IPS-18a (cell line): Measurements from ENCODE around the gene SH3TC1.

Experiments
- H3K27ac ChIP-seq: one replicate; pipeline ENCODE4 v1.5.1; 2013; ENCODE audit warnings: low read length
- H3K27me3 ChIP-seq: one replicate; pipeline ENCODE4 v1.6.1; 2013; ENCODE audit warnings: mild to moderate bottlenecking, low read length; ENCODE audit not compliant: control insufficient read depth, insufficient read depth
- H3K36me3 ChIP-seq: one replicate; pipeline ENCODE4 v1.6.1; 2013; ENCODE audit warnings: low read depth, low read length; ENCODE audit not compliant: control insufficient read depth
- H3K4me1 ChIP-seq: one replicate; pipeline ENCODE4 v1.6.1; 2013; ENCODE audit warnings: low read depth, low read length; ENCODE audit not compliant: control insufficient read depth
- H3K4me3 ChIP-seq: one replicate; pipeline ENCODE4 v1.5.1; 2013; ENCODE audit warnings: low read length
- H3K9ac ChIP-seq: one replicate; pipeline ENCODE4 v1.6.1; 2013; ENCODE audit warnings: mild to moderate bottlenecking, low read length, moderate library complexity
- H3K9me3 ChIP-seq: one replicate; pipeline ENCODE4 v1.6.1; 2013; ENCODE audit warnings: low read depth, low read length; ENCODE audit not compliant: control insufficient read depth

Gene SH3TC1

DNA sequence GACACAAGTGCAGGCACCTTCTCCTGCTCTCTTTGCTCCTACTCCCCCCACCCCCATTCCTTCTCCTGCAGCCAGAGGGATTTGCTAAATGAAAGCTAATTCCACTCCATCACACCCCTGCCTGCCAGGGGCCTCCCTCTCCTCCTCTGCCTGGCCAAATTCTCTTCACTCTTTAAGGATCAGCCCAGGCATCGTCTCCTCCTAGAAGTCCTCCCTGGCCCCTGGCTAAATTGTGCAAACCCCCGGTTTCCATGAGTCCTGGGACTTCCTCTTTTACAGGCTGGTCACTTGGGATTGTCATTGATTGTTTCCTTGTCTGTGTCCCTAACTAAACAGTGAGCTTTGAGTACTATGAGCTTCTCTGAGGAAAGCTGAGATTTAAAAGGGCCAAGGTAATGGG is 31.8 kb upstream of the SH3TC1 start:
- Histone ChIP-seq H3K4me3 (no peak overlapping the region), H3K27ac (no peak overlapping the region), H3K27me3 (no peaks in the 10 kb centered on the region), H3K4me1 (no peaks in the 10 kb centered on the region), H3K9ac (no peak overlapping the region), H3K9me3 (no peaks in the 10 kb centered on the region), H3K36me3 (no peaks in the 10 kb centered on the region)

DNA sequence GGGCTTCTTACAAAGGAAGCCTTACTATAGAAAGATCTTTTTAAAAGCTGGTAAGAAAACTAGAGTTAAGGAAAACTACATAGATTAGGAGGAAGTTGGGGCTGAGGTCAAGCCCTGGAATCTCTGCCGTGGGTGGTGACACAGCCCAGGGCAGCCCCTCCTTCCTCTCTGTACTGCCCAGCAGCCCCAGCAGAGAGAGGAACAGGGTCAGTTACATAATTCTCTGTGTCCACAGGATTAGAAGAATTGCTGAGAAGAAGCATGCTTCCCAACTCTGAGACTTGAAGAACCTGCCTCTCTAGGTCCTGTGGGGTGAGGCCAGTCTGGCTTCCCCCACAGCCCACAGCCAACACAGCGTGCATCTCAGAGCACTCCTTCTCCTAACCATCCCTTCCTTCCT is 31.3 kb upstream of the SH3TC1 start:
- Histone ChIP-seq H3K27me3 (no peaks in the 10 kb centered on the region), H3K9ac (no peak overlapping the region), H3K9me3 (no peaks in the 10 kb centered on the region), H3K4me3 (no peak overlapping the region), H3K36me3 (no peaks in the 10 kb centered on the region), H3K4me1 (no peaks in the 10 kb centered on the region), H3K27ac (no peak overlapping the region)

DNA sequence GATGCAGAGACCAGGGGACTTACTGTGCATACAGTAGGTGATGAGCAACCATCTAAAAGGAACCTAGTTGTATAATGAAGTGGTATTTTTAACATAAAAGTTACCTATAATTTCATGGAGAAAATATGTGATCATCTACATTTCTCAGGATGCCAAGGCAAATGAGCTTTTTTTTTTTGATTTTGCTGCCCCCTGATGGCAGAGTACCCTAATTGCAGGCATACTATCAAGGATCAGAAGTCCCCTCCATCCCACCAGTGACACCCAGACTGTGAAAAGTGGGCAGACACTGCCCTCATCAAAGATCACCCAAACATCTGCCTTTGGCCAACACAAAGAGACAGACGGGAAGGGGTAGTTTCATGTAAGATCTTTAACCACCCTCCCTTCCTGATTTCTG is 30.9 kb upstream of the SH3TC1 start:
- Histone ChIP-seq H3K9ac (no peak overlapping the region), H3K4me1 (no peaks in the 10 kb centered on the region)

DNA sequence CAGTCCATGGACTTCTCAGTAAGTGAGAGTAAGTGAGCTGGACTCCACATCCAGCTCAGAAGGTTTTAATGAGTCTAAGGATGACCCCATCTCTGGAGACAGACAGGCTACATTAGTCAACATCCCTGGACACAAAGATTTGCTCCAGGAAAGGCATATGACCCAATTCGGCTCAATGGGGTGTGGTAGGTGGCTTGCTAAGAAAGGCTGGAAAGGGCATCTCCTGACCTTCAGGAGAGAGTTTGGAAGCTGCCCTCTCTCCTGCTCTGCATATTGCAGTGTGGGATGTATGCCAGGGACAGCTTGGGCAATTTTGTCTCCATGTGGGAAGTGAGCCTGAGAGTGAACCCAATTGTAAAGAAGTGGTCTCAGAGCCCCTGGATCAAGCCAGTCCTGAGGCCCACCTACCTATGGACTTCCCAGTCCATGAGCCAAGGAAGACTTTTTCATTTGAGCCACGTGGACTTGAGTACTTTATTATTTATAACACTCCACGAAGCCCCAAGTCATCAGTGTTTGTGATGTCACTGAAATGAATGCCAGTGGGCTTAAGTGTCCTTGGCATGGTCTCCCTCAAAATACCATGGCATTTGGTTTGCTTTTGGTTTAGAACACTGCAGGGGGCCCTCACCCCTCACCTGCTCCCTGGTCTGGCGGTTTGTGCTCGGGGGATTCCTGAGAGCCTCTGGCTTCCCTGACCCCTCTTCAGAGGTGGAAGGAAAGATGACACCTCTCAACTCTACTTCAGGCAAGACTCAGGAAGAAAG is 30.1 kb upstream of the SH3TC1 start:
- no peak overlapping the region for H3K27ac ChIP-seq
- H3K27me3 ChIP-seq = no peaks in the 10 kb centered on the region
- H3K9ac ChIP-seq = no peak overlapping the region
- H3K36me3 ChIP-seq = no peaks in the 10 kb centered on the region
- no peak overlapping the region for H3K4me3 ChIP-seq
- no peaks in the 10 kb centered on the region for H3K4me1 ChIP-seq
- H3K9me3 ChIP-seq = no peaks in the 10 kb centered on the region

More for the DNA sequence above, 30.9 kb upstream of the SH3TC1 start:
- no peak overlapping the region for H3K27ac ChIP-seq
- no peaks in the 10 kb centered on the region for H3K9me3 ChIP-seq
- H3K27me3 ChIP-seq = no peaks in the 10 kb centered on the region
- no peaks in the 10 kb centered on the region for H3K36me3 ChIP-seq
- H3K4me3 ChIP-seq = no peak overlapping the region

DNA sequence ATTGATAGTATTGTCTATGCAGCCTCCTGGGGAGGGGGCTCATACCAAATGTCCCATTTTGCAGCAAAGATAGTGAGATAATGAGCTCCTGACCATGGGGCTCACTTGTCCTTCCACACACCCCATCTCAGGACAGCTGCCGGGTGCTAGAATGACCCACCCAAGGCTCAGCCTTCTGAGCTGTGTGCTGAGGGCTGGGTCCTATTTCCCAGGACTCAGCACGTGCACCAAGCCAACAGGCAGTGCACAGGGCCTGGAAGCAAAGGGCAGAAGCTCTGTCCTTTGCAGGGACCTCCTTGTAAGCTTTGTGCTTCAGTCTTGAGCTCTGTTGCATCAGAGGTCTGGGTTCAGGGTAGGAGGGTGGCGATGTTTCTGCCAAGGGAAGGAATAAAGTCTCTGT is 29.3 kb upstream of the SH3TC1 start:
- no peak overlapping the region for H3K9ac ChIP-seq
- H3K36me3 ChIP-seq = no peaks in the 10 kb centered on the region
- no peak overlapping the region for H3K4me3 ChIP-seq
- H3K27ac ChIP-seq = no peak overlapping the region
- no peaks in the 10 kb centered on the region for H3K9me3 ChIP-seq
- no peaks in the 10 kb centered on the region for H3K4me1 ChIP-seq
- no peaks in the 10 kb centered on the region for H3K27me3 ChIP-seq

DNA sequence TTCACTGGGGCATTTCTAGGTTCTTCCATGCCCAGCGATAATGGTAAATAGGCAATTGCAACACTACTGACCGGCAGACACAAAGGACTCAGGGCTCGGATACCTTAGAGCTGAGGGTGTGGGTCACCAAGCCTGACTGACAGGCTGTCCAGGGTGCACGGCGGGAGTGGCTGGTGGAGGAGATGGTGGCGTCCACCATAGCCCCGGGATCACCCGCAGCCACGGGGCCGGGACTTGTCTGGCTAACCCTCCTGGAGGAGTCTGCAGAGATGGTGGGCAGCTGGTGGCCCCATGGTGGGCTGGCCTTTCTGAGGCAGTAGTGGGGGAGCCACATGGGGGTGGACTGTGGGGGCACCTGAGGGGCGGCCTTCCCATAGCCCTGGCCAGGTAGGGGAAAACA is 28.7 kb upstream of the SH3TC1 start:
- Histone ChIP-seq H3K4me3 (no peak overlapping the region), H3K36me3 (no peaks in the 10 kb centered on the region), H3K4me1 (no peaks in the 10 kb centered on the region), H3K9me3 (no peaks in the 10 kb centered on the region), H3K27ac (no peak overlapping the region), H3K9ac (no peak overlapping the region), H3K27me3 (no peaks in the 10 kb centered on the region)

DNA sequence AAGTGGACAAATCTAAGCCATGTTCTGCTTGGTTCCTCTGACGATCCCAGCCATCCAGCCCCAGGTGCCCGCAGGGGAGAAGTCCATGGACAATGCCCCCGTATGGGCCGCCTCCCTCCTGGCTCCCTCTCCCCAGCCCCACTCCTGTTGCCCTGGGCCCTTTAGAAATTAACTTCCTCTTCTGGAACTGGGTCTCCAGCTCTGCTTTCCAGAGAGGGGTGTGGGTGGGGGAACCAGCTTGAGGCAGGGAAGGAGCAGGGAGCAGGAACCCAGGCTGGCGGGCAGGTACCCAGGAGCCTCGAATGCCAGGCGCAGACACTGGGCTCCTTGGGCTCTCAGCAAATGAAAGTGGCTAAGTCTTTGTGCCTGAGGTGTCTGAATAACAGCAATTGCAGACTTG is 27.8 kb upstream of the SH3TC1 start:
- no peaks in the 10 kb centered on the region for H3K27me3 ChIP-seq
- no peaks in the 10 kb centered on the region for H3K9me3 ChIP-seq
- no peak overlapping the region for H3K9ac ChIP-seq
- H3K27ac ChIP-seq = no peak overlapping the region
- no peaks in the 10 kb centered on the region for H3K36me3 ChIP-seq
- no peaks in the 10 kb centered on the region for H3K4me1 ChIP-seq
- no peak overlapping the region for H3K4me3 ChIP-seq

DNA sequence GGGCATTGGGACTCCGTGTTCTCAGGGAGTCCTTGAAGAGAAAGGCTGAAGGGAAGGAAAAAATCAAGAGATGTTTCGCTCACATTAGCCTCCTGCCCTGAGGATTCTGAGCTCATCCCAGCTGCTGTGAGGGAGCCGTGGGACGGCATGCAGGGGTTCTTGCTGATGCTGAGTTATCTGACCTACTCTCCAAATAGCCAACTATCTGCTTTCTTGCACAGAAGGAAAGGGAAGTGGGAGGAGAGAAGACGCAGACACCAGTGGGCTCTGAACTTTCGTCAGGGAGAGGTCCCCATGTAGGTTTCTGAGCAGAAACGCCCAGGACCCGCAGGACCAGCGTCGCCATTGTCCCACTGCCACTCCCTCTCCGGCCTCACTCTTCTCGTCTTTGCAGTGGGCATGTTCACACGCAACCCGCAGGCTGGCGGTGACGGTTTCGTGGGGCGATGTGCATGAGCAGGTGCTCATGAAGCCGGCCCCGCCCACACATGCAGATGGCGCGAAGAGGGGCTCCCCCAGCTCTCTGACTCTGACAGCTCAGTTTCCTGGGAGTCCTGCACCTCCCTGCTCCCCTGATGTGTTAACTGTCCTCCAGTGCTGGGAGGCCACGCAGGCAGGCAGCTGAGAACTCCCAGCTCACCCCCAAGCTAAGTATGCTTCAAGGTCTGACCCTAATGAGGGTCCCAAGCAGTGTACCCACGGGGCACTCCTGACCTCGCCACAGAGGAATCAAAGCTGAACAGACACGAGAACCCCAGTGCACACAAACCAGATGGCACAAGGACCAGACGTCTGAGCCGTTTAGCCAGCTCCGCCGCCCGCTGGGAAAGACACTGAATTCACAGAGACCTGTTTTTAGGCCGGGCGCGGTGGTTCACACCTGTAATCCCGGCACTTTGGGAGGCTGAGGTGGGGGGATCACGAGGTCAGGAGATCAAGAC is 26.8 kb upstream of the SH3TC1 start:
- H3K27ac ChIP-seq = no peak overlapping the region
- no peaks in the 10 kb centered on the region for H3K27me3 ChIP-seq
- H3K36me3 ChIP-seq = no peaks in the 10 kb centered on the region
- H3K4me1 ChIP-seq = no peaks in the 10 kb centered on the region
- H3K9ac ChIP-seq = no peak overlapping the region
- H3K9me3 ChIP-seq = no peaks in the 10 kb centered on the region
- H3K4me3 ChIP-seq = no peak overlapping the region

DNA sequence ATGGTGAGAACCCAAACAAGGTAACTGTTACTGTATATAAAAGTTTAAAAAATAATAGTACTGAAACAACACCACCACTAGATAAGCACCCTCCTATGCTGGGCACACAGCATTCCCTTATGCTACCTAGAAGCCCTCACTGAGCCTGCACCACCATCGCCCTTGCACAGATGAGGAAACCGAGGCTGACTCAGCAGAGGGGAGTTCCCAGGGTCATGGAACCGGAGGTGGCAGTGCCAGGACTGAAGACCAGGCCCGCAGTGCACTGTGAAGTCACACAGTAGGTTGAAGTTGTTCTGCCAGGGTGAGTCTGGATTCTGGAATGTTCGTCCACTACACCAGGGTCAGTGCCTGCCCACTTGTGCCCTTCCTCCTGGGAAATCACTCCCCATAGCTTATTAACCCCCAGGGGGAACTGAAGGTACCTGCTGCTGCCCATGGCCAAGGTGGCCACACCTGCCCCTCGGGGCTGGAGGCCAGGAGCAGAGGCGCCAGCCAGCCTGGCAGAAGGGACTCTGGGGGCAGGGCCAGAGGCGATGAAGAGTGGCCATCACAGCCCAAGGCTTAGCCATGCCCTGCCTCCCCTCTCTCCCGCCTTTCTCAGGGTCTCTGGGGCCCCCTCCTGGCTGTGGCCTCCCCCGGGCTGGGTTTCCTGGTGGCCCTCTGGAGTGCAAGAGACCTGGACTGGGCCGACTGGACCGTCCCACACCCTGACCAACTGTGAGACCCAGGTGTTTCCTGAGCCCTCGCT is 25.4 kb upstream of the SH3TC1 start:
- Histone ChIP-seq H3K27ac (no peak overlapping the region), H3K4me3 (no peak overlapping the region), H3K36me3 (no peaks in the 10 kb centered on the region), H3K27me3 (no peaks in the 10 kb centered on the region), H3K9ac (no peak overlapping the region), H3K4me1 (no peaks in the 10 kb centered on the region), H3K9me3 (no peaks in the 10 kb centered on the region)

DNA sequence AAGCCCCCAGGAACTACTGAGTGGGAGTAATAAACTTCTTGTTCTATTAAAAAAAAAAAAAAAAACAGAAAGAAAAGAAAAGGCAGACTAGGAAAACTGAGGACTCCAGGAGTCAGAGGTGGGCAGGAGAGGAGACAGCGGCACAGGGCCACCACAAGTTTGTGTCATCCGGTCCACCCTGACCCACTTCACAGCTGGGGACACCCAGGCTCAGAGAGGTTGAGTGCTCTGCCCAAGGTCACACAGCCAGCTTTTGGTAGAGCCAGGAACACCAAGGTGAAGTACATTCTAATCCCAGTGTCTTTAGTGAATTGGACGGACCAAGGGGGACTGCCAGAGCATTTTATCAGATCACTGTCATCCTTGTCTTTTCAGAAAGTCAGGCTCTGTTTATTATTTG is 24.1 kb upstream of the SH3TC1 start:
- H3K27me3 ChIP-seq = no peaks in the 10 kb centered on the region
- H3K9me3 ChIP-seq = no peaks in the 10 kb centered on the region
- H3K27ac ChIP-seq = no peak overlapping the region
- H3K4me3 ChIP-seq = no peak overlapping the region
- H3K9ac ChIP-seq = no peak overlapping the region
- no peaks in the 10 kb centered on the region for H3K36me3 ChIP-seq
- H3K4me1 ChIP-seq = no peaks in the 10 kb centered on the region

DNA sequence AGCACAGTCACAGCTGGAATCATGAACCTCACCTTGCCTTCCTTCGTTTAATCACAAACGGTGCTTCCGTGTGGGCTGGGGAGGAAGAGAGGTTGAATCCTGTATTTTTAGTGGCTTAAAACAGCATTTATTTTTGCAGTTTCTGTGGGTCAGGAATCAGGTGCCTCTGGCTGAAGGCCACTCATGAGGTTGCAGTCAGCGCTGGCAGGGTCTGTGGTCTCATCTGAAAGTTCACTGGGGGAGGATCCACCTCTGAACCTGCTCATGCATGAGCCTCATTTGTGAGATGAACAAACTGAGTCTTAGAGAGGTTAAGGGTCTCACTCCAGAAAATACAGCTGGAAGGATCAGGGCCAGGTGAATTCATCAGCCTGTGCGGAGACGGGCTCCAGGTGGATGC is 23.4 kb upstream of the SH3TC1 start:
- H3K27ac ChIP-seq = no peak overlapping the region
- H3K9me3 ChIP-seq = no peaks in the 10 kb centered on the region
- H3K27me3 ChIP-seq = no peaks in the 10 kb centered on the region
- no peaks in the 10 kb centered on the region for H3K36me3 ChIP-seq
- no peak overlapping the region for H3K9ac ChIP-seq
- no peaks in the 10 kb centered on the region for H3K4me1 ChIP-seq
- H3K4me3 ChIP-seq = no peak overlapping the region
